Adrenal gland (tissue), 5 donors: ENCODE measurements around the gene LSAMP.

Source experiments
- CTCF ChIP-seq, 6 experiments: fragments of 450-650 bp in 4 of 6; fragments of 200-600 bp in 2 of 6; sonication (generic) in 1 of 6; IDR thresholded peaks; 1 replicate in 5 of 6; 2 replicates in 1 of 6; pipeline versions ENCODE4 v1.5.1 to v1.8.0; 2016 to 2021; ENCODE audit warnings: antibody characterized with exemption in 6 of 6, mild to moderate bottlenecking in 2 of 6, moderate library complexity in 1 of 6
- POLR2A ChIP-seq, 2 donors: fragments of 450-650 bp; IDR thresholded peaks; one replicate each; pipeline ENCODE4 v1.6.1; 2017; ENCODE audit warnings: antibody characterized with exemption in 2 of 2, mild to moderate bottlenecking in 2 of 2, moderate library complexity in 1 of 2
- donor health status: DM: no; HTN: no; CAD: no.

- no peak for TF ChIP-seq CTCF (IDR thresholded peaks at IDR 0.05)
- TF ChIP-seq POLR2A (IDR thresholded peaks at IDR 0.05): no peak
These were observed 463.2 kb downstream of the LSAMP start for GRCh38 chr3:115982108-115982507.
